Activated CD8-positive, alpha-beta memory T cell treated with anti-CD3 and anti-CD28 coated beads for 36 hours (primary cell): Measurements from ENCODE around the gene MAP2K5. TPM values are rescaled to one million over a fixed set of nuclear protein-coding genes. Genes with fewer than 3 reads are reported as not detected.

ENCODE experiments used
- CTCF ChIA-PET: fragments of 350-600 bp; sonication (Branson Sonifier 250); formaldehyde crosslinking; loops from one replicate; lab custom pipeline; 2021; ENCODE audit warnings: antibody characterized with exemption; lab: Charles Lee
- POLR2A ChIA-PET: fragments of 350-600 bp; sonication (Branson Sonifier 250); formaldehyde crosslinking; loops from one replicate; lab custom pipeline; 2021; ENCODE audit warnings: antibody characterized with exemption; lab: Charles Lee
- total RNA-seq, 2 experiments: library from RNA; stranded (reverse); gene quantifications; one replicate each; pipeline ENCODE4 v1.2.3, GENCODE V29; 2021

MAP2K5 gene
- total RNA-seq, 2 experiments from 2014 or later: 19.1 to 20.8 TPM

GRCh38 chr15:67736810-67737209 lies 194.3 kb downstream of the MAP2K5 start:
- POLR2A ChIA-PET: no interaction called here
- CTCF ChIA-PET: no interaction called here

DNA sequence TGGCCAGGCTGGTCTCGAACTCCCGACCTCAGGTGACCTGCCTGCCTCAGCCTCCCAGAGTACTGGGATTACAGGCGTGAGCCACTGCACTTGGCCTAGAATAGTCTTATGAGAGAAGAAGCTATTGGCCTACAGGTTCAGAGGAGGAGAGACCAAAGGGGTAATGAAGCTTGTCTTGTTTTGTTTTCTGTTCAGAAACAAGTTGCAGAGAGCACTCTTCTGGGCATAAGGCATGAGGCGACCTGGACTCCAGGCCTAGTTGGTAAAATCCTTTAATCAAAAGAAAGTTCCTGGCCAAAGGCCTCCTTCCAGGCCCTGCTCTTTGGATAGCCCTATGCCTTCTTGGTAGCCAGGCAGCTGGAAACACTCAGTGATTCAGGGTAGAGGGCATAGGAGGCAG lies 195.6 kb downstream of the MAP2K5 start:
- POLR2A ChIA-PET: interaction anchor here (0.7 kb wide), 1 partner anchor 88 kb away, joined by 3 read pairs; no protein-coding TSS in a partner anchor
- CTCF ChIA-PET: interaction anchor here (0.7 kb wide), 1 partner anchor 240 kb away, joined by 4 read pairs; no protein-coding TSS in a partner anchor

DNA sequence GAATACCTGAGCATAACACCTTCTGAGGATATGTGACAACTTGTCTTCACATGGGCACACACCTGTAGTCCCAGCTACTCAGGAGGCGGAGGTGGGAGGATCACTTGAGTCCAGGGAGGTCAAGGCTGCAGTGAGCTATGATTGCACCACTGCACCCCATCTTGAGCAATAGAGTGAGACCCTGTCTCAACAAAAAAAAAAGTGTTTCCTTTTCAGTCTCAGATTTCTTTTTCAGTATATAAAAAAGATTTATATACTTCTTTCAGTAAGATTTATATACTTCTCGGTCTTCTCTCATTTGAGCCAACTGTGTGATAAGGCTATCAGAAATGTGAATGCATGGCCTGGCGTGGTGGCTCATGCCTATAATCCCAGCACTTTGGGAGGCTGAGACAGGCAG lies 197.9 kb downstream of the MAP2K5 start:
- ChIA-PET POLR2A (no interaction called here), CTCF (no interaction called here)

GRCh38 chr15:67741308-67741707 lies 198.8 kb downstream of the MAP2K5 start:
- POLR2A ChIA-PET: no interaction called here
- CTCF ChIA-PET: no interaction called here

GRCh38 chr15:67743558-67743957 lies 201.1 kb downstream of the MAP2K5 start:
- ChIA-PET CTCF (no interaction called here), POLR2A (no interaction called here)

- ChIA-PET CTCF (no interaction called here), POLR2A (no interaction called here)
Measured at GRCh38 chr15:67744331-67745072, 202.0 kb downstream of the MAP2K5 start.

GRCh38 chr15:67745073-67746006 lies 202.8 kb downstream of the MAP2K5 start:
- CTCF ChIA-PET: no interaction called here
- POLR2A ChIA-PET: no interaction called here

DNA sequence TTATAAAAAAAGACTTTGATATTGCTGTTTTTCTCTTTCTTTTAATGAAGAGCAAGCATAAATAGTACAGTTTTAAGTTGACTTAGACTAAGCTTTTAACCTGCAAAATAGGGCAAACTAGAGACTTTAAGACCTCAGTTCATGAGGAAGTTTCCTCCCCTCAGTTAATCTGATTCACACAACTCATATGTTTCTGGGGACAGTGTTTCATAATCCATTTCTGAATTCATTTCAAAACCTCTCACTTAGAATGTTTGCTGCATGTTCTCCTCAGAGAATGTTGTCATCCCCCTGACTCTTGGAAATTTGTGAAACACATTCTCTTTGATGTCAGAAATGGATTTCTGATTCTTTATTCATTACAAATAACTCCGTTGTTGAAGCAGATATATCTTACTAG lies 203.5 kb downstream of the MAP2K5 start:
- POLR2A ChIA-PET: no interaction called here
- CTCF ChIA-PET: no interaction called here

DNA sequence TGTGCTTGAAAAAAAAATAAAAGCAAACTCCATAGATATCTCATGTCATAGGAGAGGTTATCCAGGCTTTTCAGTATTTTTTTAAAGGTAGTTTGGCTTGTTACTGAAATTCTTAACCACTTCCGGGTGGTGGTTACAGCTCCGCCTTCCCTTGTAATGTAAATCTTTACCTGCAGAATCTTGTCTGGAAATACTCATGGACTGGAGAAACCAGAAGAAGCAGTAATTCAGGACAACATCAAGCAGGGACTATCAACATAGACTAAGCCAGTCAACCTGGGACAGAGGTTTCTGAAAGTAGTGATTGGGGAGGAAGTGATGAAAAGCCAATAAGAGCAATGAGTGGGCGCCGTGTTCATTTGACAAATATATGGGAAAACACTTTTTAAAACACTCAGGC lies 203.9 kb downstream of the MAP2K5 start:
- ChIA-PET CTCF (no interaction called here), POLR2A (no interaction called here)

DNA sequence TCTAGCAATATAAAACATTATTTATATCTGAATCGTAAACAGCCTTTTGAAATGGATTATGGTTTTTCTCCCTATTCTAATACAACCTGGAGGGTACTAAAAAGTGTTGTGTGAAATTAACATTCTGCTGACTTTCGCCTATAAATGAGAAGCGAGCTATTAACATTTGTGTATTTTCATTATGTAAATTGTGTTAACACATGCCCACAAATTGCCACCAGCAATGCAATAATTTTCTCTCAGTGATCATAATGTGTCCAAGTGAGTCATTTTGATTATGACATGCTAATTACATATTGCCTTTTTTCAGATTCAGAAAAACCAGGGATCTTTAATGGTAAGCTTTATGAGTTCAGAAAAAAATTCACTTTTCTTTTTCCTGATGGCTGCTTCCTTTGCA lies 205.4 kb downstream of the MAP2K5 start:
- ChIA-PET POLR2A (no interaction called here), CTCF (no interaction called here)

DNA sequence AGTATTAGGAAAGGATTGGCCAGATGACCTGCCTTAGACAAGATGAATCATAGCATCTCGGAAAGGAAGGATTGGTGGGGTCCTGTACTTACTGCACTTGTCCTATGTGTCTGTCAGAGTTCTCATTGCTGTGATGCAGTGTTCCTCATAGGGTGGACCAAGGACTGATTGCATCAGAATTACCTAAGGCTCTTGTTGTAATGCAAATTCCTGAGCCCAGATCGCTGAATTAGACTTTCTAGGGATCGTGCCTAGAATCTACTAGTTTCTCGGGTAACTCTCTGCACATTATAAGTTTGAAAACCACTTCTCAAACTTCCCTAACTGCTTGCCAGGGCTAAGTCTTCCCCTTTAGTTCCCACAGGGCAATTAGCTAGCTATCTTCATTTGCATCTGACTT lies 207.9 kb downstream of the MAP2K5 start:
- ChIA-PET CTCF (no interaction called here), POLR2A (no interaction called here)

- ChIA-PET POLR2A (no interaction called here), CTCF (no interaction called here)
Measured at GRCh38 chr15:67753891-67754290, 211.4 kb downstream of the MAP2K5 start.

- ChIA-PET CTCF (no interaction called here), POLR2A (no interaction called here)
Measured at GRCh38 chr15:67755264-67755663, 212.8 kb downstream of the MAP2K5 start.

DNA sequence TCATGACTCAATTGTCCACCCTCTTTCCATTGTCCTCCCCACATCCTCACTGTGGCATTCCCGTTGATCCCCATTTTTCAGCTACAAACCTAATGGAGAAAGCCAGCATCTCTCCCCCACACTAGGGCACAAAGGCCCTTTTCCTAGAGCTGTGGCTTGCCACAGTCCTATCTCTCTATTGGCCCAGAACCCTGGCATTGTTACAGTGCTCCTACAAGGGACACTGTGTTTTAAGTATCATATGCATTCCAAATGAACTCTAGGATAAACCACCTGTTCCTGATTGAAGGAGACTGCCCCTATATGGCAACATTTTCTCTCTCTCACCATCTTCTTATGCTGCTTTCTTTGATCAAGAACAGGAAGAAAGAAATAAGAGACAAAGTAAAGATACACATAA lies 213.4 kb downstream of the MAP2K5 start:
- ChIA-PET CTCF (no interaction called here), POLR2A (no interaction called here)

DNA sequence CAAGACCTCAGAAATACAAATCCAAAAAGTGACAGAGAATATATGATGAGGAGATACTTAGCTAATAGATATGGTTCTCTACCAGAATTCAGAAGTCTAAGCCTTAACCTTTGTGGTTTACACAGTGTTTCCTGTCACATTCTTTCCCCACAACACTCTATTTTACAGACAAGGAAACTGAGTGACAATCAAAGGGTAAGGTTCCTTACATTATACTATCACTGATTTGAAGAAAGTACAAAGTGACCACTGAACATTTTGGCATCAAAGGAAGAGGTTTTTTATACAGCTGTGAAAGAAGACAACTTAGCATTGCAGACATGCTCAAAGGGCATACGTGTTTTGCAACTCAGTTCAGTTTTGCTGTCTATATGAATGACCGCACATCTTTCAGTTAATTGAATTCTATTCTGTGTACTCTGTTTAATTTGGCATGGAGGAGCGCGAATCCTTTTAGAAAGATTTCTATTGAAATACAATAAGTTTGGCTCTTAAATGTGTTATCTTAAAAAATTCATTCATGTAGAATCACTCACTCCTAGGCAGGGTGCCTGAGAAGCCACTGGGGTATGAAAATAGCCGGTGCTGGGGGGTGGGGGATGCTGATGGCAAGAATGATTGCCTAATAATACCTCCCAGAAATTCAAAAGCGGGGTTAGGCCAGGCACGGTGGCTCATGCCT lies 216.3 kb downstream of the MAP2K5 start:
- CTCF ChIA-PET: no interaction called here
- POLR2A ChIA-PET: no interaction called here

DNA sequence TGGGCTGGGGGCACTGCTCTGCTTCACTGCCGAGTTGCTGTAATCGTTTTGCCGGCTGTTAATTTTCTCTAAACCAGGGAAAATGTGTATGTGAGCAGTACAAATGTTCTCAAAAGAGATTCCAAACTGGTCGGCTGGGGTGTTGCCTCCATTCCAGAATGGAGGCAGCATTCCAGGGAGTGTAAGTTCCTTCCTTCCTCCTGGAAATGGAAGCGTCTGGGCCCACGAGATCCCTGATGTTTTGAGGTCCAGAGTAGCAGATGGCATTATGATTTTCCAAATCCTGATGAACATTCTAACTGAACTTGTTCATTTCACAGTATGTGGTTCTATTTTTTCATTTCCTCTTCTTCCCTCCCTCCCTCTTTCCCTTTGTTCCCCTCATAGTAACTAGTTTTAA lies 218.4 kb downstream of the MAP2K5 start:
- ChIA-PET POLR2A (no interaction called here), CTCF (no interaction called here)

DNA sequence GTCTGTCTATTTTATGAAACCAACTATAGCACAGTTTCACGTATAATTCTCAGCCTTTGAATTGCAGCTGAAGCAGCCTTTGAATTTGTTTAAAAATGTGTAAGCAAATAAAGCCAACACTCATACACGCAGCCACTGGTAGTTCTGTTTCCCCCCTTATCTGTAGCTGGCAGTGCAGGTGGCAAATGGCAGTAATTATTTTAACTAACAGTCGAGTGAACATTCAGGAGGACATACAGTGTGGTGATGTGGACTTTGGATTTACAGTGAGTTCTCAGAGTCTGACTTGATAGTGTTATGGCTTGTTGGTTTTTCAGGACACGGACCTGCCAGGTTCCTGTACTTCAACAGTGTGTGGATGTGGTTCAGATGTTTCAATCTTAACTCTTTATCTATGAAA lies 218.8 kb downstream of the MAP2K5 start:
- CTCF ChIA-PET: no interaction called here

GRCh38 chr15:67762610-67763368 lies 220.3 kb downstream of the MAP2K5 start:
- ChIA-PET POLR2A (no interaction called here), CTCF (interaction anchor here (1.0 kb wide), 1 partner anchor 75 kb away, joined by 3 read pairs; no protein-coding TSS in a partner anchor)

More for the DNA sequence above, 218.8 kb downstream of the MAP2K5 start:
- POLR2A ChIA-PET: no interaction called here

GRCh38 chr15:67765701-67766100 lies 223.2 kb downstream of the MAP2K5 start:
- ChIA-PET CTCF (no interaction called here), POLR2A (no interaction called here)
